GM12878 (cell line): ENCODE results near the gene SEMA4D.

Experiments used
- ATF7 ChIP-seq: fragments of 450-650 bp; IDR thresholded peaks from 2 replicates; pipeline ENCODE4 v1.6.1; 2016; ENCODE audit warnings: low read depth, mild to moderate bottlenecking
- CTCF ChIP-seq, 3 experiments: IDR thresholded peaks in 2 of 3; conservative IDR thresholded peaks in 1 of 3; 2 replicates each; pipeline ENCODE4 v1.5.1; 2011; ENCODE audit warnings: low read depth in 3 of 3, low read length in 3 of 3, mild to moderate bottlenecking in 3 of 3, control low read depth in 2 of 3, moderate library complexity in 2 of 3, inconsistent platforms in 1 of 3, mixed read lengths in 1 of 3; ENCODE audit not compliant: control insufficient read depth in 2 of 3, insufficient read depth in 1 of 3; ENCODE audit errors: extremely low read depth in 1 of 3
- EZH2 ChIP-seq: IDR thresholded peaks from 2 replicates; pipeline ENCODE4 v1.6.1; 2012; ENCODE audit warnings: low read depth, mild to moderate bottlenecking, control low read depth, inconsistent platforms, low read length, borderline replicate concordance; ENCODE audit not compliant: control insufficient read depth
- IKZF1 ChIP-seq: fragments of 450-650 bp; conservative IDR thresholded peaks from 2 replicates; pipeline ENCODE4 v1.6.1; 2017; ENCODE audit warnings: antibody characterized with exemption, mild to moderate bottlenecking
- MTA2 ChIP-seq: fragments of 450-650 bp; IDR thresholded peaks from 2 replicates; pipeline ENCODE4 v1.6.1; 2016; ENCODE audit warnings: low read depth, mild to moderate bottlenecking, moderate library complexity
- POLR2A ChIP-seq: IDR thresholded peaks from 2 replicates; pipeline ENCODE4 v1.6.1; 2011; ENCODE audit warnings: low read depth, mild to moderate bottlenecking, low read length
- TCF7 ChIP-seq: IDR thresholded peaks from 2 replicates; pipeline ENCODE4 v1.6.1; 2014; ENCODE audit warnings: antibody characterized with exemption, borderline replicate concordance
- TF ChIP-seq, protein P1 (sequence below): IDR thresholded peaks from 2 replicates; pipeline ENCODE4 v1.6.1; 2011; ENCODE audit warnings: mild to moderate bottlenecking, low read depth, low read length, moderate library complexity; ENCODE audit not compliant: insufficient replicate concordance

DNA sequence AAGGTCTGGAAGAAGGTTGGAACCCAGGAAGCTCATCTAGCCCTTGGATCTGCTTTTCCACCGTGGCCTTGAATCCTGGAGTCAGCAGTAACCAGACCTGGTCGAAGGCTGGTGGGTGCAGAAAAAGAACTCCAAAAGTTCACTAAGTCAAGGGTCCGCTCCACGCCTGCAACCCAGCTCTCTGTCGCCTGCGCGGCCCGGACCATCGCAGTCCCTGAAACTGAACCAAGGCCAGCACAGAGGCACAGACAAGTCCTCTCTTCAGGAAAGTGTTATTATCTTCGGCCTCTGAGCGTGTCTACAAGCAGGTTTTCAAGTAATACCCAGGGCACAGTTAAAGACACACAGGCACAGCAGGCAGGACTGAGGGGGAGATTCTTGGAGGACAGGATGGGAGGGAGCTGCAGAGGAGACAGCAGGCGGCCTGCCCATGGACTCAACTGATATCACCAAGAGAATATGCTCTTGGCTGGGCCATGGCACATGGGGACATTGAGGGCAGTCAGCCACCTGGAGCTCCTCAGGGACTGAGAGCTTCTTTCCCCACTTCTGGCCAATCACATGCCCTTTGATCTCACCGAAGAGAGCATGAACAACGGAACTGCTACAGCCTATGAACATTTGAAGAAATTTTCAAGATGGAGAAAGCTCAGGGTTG, 45.8 kb upstream of the SEMA4D start:
- TF ChIP-seq CTCF (IDR thresholded peaks at IDR 0.05 in 2 of 3, conservative IDR thresholded peaks at IDR 0.05 in 1 of 3; ENCODE audit: control insufficient read depth in 2 of 3, extremely low read depth in 1 of 3, insufficient read depth in 1 of 3, low read depth in 3 of 3, low read length in 3 of 3), result no peak
- no peak for TF ChIP-seq IKZF1
- no peak for TF ChIP-seq EZH2
- no peak for TF ChIP-seq TCF7
- no peak for TF ChIP-seq POLR2A
- TF ChIP-seq, protein P1, sequence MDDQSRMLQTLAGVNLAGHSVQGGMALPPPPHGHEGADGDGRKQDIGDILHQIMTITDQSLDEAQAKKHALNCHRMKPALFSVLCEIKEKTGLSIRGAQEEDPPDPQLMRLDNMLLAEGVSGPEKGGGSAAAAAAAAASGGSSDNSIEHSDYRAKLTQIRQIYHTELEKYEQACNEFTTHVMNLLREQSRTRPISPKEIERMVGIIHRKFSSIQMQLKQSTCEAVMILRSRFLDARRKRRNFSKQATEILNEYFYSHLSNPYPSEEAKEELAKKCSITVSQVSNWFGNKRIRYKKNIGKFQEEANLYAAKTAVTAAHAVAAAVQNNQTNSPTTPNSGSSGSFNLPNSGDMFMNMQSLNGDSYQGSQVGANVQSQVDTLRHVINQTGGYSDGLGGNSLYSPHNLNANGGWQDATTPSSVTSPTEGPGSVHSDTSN, result no peak
- no peak for TF ChIP-seq ATF7
- no peak for TF ChIP-seq MTA2
